Endothelial cell of umbilical vein (primary cell): ENCODE results near the gene DYNLT2.

Experiments
- CTCF ChIP-seq, 2 donors: IDR thresholded peaks; 1 replicate in 1 of 2; 2 replicates in 1 of 2; pipeline ENCODE4 v1.5.1; 2011; ENCODE audit warnings: low read length in 2 of 2, mild to moderate bottlenecking in 2 of 2, moderate library complexity in 2 of 2, control low read depth in 1 of 2, inconsistent platforms in 1 of 2, low read depth in 1 of 2; ENCODE audit not compliant: insufficient read depth in 1 of 2; ENCODE audit errors: extremely low read depth in 1 of 2
- EZH2 ChIP-seq: IDR thresholded peaks from 2 replicates; pipeline ENCODE4 v1.6.1; 2012; ENCODE audit warnings: borderline replicate concordance, low read depth, mild to moderate bottlenecking, moderate library complexity, low read length, inconsistent platforms; ENCODE audit not compliant: severe bottlenecking
- GATA2 ChIP-seq: IDR thresholded peaks from 2 replicates; pipeline ENCODE4 v1.7.0; 2011; ENCODE audit warnings: low read depth, mild to moderate bottlenecking, moderate library complexity, mixed read lengths, low read length; ENCODE audit not compliant: insufficient read length, insufficient read depth
- JUN ChIP-seq: IDR thresholded peaks from 2 replicates; pipeline ENCODE4 v1.6.1; 2011; ENCODE audit warnings: borderline replicate concordance, low read depth; ENCODE audit not compliant: insufficient read length, insufficient read depth
- MAX ChIP-seq: IDR thresholded peaks from 2 replicates; pipeline ENCODE4 v1.6.1; 2011; ENCODE audit not compliant: insufficient read depth, insufficient read length
- MYC ChIP-seq: IDR thresholded peaks from one replicate; pipeline ENCODE4 v1.6.1; 2011; ENCODE audit warnings: mild to moderate bottlenecking, low read depth, low read length
- POLR2A ChIP-seq: IDR thresholded peaks from 2 replicates; pipeline ENCODE4 v1.6.1; 2012; ENCODE audit warnings: low read depth, mild to moderate bottlenecking, control low read depth, low read length
- POLR2AphosphoS5 ChIP-seq: IDR thresholded peaks from 2 replicates; pipeline ENCODE4 v1.6.1; 2012; ENCODE audit warnings: low read depth, mild to moderate bottlenecking, control low read depth, low read length, moderate library complexity; ENCODE audit not compliant: insufficient read depth

GRCh38 chr6:169791721-169792131 is 40.4 kb upstream of the DYNLT2 start:
- TF ChIP-seq CTCF (IDR thresholded peaks at IDR 0.05; ENCODE audit: extremely low read depth in 1 of 2, insufficient read depth in 1 of 2, low read depth in 1 of 2, low read length in 2 of 2) (no peak), POLR2A (no peak), EZH2 (no peak), POLR2AphosphoS5 (no peak), MAX (no peak), GATA2 (no peak), JUN (no peak), MYC (no peak)
